ENCODE measurements around the gene ATOH7.
"Not testable (repeated sequence)": the region's sequence is repeated elsewhere in the genome, so short reads cannot be mapped to it uniquely, and the experiment has no call there.

The ATOH7 gene

DNA sequence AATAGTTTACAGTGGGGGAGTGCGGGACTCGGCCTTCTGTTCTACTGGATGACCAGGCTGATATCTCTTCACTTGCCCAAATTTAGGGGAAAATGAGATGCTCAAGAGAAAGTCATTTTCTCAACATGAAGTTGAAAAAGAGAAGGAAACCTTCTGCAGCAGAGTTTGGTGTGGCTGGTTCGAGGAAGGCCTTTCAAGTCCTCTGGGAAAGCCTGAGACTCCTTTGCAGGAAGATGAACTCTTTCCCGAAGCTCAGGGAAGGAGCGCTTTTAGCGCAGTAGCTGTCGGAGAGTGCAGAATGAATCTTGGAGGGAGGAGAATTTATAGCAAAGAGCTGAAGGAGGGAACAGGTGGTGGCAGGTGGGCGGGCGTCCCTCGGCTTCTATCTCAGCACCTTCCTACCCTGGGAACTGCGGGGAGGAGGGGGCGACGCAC, at the start of gene ATOH7:
ATOH7 (minus strand) TSS at position 297 of the 435 bp plus-strand sequence. CDS start 436 bp downstream, outside the sequence.
- FAIRE-seq (peak; percentile 64), DNase-seq (ENCODE audit: insufficient read length, low spot score) (no peak)

DNA sequence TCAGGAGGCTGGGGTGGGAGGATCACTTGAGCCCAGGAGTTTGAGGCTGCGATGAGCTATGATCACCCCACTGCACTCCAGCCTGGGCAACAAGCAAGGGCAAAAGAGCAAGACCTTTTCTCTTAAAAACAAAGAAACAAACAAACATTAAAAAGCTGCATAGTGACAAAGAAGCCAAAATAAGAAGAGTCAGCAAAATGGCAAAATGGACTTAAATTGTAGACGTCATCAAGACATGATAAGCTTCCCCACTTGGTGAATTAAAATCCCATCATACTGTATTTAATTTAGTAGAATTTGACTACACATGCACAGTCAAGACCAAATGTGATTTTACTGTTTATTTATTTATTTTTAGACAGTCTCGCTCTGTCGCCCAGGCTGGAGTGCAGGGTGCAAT, 48.8 kb upstream of the ATOH7 start:
- no peak for FAIRE-seq
- DNase-seq (ENCODE audit: insufficient read length, low spot score): no peak

DNA sequence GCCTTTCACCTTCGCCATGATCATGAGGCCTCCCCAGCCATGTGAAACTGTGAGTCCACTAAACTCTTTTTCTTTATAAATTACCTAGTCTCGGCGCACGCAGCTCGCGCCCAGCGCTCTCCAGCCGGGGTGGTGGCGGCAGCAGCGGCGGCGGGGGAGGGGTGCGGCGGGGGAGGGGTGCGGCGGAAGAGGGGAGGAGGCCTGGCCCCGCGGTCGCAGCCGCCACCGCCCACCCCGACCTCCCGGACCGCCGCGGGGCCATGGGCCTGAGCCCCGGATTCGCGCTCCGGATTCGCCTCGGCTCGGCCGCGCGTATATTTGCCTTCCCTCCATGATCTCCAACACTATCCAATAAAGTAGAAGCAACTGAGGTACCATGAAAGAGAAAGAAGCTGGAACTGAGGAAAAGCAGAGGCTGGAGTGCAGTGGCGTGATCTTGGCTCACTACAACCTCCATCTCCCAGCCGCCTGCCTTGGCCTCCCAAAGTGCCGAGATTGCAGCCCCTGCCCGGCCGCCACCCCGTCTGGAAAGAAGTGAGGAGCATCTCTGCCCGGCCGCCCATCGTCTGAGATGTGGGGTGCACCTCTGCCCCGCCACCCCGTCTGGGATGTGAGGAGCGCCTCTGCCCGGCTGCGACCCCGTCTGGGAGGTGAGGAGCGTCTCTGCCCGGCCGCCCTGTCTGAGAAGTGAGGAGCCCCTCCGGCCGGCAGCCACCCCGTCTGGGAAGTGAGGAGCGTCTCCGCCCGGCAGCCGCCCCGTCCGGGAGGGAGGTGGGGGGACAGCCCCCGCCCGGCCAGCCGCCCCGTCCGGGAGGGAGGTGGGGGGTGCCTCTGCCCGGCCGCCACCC, 47.2 kb upstream of the ATOH7 start:
- FAIRE-seq; DNase-seq (ENCODE audit: insufficient read length, low spot score): not testable (repeated sequence)

DNA sequence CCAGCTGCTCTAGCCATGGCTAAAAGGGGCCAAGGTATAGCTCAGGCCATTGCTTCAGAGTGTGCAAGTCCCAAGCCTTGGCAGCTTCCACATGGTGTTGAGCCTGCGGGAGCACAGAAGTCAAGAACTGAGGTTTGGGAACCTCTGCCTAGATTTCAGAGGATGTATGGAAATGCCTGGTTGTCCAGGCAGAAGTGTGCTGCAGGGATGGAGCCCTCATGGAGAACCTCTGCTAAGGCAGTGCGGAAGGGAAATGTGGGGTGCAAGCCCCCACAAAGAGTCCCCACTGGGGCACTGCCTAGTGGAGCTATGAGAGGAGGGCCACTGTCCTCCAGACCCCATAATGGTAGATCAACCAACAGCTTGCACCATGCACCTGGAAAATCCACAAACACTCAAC, 45.9 kb upstream of the ATOH7 start:
- DNase-seq (ENCODE audit: insufficient read length, low spot score); FAIRE-seq: not testable (repeated sequence)

DNA sequence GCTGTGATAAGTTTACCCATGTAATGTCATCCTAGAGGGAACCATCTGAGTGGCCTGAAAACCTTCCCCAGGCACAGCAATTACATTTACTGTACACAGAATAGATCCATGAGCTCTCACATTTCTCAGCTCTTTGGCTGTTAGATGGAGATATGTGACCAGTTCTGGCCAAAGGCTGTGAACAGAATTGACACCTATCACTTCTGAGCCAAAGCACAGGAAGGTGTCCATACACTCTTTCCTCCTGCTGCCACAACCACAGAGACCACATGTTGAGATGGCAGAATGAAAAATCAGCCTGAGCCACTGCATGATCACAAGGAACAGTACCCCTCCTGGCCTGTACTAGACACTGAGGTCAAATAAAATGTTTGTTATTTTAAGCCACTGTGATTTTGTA, 44.3 kb upstream of the ATOH7 start:
- FAIRE-seq: no peak
- DNase-seq (ENCODE audit: insufficient read length, low spot score): no peak

DNA sequence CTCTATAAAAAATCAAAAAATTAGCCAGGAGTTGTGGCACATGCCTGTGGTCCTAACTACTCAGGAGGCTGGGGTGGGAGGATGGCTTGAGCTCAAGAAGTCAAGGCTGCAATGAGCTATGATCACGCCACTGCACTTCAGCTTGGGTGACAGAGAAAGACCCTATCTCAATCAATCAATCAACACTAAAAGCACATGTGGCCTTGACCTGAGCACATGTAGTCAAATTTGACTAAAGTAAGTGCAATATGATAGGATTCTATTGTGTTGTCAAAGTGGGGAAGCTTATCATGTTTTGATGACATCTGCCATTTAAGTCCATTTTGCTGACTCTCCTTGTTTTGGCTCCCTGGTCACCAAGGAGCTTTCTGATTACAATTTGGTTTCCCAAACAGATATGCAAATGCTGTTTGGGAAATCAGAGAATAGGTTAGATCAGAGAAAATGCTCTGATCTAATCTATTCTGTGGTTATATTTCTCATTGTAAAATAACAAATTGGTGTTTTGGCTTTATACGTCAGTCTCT, 43.8 kb upstream of the ATOH7 start:
- no peak for FAIRE-seq
- no peak for DNase-seq (ENCODE audit: insufficient read length, low spot score)

DNA sequence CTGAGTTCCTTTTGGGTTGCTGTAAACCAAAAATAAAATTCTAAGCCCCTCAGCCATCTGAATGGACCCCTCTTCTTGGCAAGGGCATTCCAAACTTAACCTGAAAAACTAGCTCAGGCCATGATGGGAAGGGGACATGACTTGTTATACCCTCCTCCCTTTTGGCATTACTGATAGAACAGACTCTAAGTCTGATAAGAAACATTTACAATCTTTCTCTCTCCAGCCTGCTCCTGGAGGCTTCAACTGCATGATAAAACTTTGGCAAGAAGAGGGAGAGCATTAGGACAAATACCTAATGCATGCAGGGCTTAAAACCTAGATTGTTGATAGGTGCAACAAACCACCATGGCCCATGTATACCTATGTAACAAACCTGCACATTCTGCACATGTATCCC, 40.9 kb upstream of the ATOH7 start:
- no peak for DNase-seq (ENCODE audit: insufficient read length, low spot score)
- FAIRE-seq: no peak

DNA sequence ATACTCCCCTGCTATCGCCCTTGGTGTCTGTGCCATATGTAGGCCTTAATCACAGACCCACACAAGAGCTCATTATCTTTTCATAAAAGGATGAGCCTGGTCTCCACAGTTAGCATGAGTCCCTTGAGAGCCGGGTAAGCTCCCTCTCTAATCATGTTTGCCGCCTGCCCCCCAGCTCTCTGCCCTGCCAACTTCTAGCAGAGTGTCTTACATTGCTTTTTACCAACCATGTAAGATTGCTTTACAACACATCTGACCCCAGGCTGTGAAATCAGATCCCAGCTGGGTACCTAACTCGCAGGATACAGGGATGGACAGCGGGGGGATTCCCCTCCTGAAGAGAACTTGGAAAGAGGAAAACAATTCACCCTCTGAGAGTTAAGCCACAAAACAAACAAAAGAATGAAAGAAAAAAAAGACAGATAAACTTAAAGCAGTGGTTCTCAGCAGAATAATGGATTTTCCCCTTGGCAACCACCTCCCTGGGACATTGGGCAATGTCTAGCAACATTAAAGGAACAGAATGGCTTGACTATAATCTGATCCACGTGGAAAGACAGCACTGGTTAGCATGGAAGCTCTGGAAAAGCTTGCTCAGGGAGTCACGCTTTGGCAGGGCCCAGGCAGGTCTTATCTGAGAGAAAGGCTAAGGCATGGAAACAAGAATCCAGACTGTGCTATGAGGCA, 39.4 kb upstream of the ATOH7 start:
- DNase-seq (ENCODE audit: insufficient read length, low spot score) (no peak), FAIRE-seq (no peak)

DNA sequence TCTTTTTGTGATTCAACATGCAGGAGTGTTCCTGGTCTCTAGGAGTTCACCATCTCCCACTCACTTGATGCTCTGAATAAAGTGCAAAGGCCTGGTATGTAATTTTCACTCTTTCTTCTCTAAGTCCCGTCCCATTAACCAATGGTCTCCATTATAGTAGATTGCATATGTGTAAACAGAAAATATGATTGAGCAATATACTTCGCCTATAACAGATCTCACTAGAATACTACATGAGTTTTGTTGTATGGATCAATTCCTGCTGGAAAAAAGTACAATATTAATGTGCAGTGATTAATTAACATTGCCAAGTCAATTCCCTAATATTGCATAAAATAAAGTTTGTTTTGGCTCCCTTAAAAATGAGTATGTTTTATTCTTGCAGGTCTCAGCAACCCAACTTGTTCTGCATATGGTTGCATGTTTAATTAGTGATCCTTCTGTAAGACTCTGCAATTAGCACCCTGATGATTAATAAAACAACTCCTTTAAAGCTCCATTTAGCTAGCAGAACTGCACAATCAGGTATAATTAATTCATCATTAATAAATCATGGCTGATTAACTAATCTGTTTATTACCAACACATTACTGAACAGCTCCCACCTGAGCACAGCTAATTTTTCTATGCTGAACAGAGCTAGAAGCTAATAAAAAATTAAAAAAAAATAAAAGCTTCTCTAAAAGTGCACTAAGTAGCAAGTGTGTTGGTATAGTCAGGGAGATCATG, 37.8 kb upstream of the ATOH7 start:
- FAIRE-seq (no peak), DNase-seq (ENCODE audit: insufficient read length, low spot score) (no peak)

DNA sequence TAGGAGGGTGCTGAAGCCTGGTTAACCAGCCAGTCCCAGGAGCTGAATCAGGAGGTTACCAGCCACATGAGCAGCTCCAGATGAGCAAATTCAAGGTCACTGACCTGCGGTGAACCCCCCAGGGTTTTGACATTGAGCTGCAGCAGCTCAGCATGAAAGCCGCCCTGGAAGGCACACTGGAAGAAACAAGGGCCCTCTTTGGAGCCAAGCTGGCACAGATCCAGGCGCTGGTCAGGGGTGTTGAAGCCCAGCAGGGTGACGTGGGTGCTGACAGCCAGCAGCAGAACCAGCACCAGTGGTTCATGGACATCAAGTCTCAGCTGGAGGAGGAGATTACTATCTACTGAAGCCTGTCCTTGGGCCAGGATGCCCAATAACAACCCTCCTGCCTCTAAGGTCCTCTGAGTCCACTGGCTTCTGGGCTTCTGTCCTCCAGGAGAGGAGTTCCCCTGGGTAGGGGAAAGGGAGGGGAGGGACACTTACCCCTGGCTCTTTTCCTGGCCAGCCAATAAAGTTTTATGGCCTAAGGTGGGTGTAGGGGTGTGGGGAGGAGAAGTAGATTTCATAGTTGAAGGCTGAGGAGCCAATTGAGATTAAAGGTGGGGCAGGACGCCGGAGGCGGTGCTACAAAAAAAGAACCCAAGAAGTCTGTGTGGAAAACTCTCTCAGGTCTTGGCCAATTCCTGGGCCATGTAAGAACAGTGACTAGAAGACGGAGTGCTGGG, 29.4 kb upstream of the ATOH7 start:
- DNase-seq (ENCODE audit: insufficient read length, low spot score): no peak
- no peak for FAIRE-seq

DNA sequence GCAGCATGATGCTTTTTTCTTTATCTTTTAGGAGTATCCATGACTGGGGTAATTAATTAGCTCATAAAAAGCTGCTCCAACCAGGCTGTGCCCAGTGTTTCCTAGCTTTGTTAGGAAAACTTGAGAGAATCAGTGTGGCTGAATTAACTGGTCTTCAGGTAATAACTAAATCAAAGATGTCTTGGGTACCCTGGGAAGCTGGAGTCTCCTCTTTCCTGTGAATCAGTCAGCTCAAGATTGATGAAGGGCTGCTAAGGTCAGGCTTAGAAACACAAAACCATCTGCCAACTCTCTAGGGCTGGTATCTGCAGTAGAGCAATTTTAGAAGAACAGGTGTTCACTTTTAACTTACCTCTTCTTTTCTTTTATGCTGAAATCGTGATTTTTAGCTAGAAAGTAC, 21.4 kb upstream of the ATOH7 start:
- no peak for DNase-seq (ENCODE audit: insufficient read length, low spot score)

DNA sequence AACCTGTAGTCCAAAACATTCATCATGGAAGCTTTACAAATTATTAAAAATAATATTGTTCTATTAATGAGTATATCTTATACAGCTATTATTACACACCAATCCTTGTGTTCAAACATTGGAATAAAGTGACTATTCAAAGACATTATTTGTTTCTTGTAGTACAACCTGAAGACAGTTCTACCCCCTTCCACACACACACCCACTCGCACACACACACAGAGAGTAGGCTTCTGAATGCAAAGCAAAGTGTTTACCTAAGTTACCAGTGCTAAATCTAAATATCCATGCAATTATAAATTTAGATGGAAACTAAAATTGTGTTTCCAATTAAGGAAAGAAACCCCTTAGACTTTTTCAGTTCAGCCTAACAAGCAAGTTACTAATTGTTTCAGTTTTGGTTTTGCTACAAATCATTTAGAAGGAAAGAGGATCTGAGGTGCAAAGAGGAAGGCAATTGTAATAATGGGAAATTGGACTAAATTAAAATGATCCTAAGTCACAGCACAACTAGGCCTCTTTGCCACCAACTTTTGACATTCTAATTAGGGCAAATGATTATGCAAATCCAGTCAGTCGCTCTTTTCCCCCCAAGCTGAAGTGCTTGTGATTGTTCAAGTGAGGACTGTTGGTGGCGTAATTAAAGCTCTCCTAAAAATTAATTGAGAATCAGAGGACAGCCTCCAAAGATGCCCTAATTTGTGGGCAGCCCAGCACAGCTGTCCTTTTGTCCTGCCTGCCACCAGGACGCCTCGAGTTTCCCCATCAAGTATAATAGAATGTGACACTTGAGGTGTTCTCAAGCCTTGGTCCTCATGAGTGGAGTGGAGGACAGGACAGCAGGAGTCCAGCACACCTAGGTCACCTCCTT, 19.9 kb upstream of the ATOH7 start:
- peak; percentile 92 for FAIRE-seq
- no peak for DNase-seq (ENCODE audit: insufficient read length, low spot score)

More for the DNA sequence above, 21.4 kb upstream of the ATOH7 start:
- no peak for FAIRE-seq

DNA sequence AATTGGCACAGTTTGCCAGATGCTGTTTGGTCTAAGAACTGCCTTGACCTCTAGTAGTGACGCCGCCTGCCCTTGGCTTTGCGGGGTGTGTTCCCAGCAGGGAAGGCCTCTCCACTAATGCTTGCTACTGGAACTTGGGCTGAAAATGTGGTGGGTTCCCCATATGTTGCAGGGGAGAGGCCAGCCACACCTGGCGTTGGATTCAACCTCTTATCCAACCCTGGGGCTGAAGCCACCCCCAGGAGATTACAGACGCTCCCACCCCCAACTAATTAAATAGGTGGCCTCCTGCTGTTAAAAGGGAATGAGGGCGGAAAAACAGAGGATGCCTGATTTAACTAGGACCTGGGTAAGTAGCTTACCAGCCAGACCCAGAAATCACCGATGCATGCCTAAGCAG, 19.2 kb upstream of the ATOH7 start:
- FAIRE-seq: no peak
- no peak for DNase-seq (ENCODE audit: insufficient read length, low spot score)

DNA sequence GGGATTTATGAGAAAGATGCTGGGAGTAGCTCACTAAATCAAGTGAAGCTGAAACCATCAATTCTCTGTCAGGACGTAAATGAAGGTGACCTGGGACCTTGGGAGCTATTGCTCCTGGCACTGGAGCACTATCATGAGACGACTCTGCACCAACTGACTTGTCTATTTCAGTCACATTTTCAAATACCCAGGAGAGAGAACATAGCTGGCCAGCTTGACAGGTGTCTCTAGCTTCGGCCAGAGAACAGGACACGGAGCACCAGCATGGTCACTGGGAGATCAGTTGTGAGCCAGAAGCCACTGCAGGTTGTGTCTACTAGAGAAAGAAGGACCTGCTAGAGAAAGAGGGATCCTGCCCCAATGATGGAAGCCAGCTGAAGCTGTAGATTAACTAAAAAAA, 17.4 kb upstream of the ATOH7 start:
- DNase-seq (ENCODE audit: insufficient read length, low spot score): no peak
- no peak for FAIRE-seq

DNA sequence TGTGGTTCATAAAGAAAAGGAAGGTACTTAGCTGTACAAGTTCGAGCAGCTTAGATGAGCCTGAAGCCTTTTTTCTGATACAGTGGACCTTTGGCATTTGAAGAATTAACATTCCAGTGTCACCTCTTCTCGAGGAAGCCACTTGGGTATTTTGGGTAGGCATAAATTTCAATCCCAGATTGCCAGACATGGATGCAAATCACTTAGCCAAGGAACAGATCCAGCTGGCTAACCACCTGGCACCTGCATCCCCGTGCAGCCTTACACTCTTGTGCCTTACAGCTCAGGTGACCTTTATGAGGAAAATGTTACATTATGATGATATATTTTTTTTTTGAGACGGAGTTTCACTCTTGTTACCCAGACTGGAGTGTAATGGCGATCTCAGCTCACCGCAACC, 16.0 kb upstream of the ATOH7 start:
- no peak for DNase-seq (ENCODE audit: insufficient read length, low spot score)
- no peak for FAIRE-seq

DNA sequence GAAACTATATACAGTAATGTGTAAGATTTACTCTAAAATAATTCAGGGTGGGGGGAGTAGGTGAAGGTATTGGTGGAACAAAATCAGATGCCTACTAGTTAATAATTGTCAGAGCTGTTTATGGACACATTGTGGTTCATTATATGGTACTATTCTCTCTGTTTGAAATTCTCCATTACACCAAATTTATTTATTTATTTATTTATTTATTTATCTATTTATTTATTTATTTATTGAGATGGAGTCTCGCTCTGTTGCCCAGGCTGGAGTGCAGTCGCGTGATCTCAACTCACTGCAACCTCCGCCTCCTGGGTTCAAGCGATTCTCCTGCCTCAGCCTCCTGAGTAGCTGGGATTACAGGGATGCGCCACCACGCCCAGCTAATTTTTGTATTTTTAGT, 14.5 kb upstream of the ATOH7 start:
- not testable (repeated sequence) for FAIRE-seq; DNase-seq (ENCODE audit: insufficient read length, low spot score)

DNA sequence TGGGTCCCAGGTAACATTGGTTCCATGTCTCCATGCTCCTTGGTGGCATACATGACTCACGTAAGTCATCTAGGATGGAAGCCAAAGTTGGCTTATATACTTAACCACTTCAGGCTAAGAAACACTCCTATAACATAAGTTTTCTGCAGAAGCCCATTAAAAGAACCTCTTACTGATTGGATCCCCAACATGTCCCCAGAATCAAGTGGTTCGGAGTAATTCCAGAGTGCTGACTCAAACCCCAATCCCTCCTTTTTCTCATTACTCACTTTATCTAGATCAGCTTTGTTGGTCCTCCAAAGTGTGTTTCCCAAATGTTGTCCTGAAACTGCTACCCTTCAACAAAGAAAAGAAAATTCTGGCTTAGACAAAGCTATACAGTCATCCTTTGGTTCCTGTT, 10.1 kb upstream of the ATOH7 start:
- DNase-seq (ENCODE audit: insufficient read length, low spot score): no peak
- FAIRE-seq: no peak

DNA sequence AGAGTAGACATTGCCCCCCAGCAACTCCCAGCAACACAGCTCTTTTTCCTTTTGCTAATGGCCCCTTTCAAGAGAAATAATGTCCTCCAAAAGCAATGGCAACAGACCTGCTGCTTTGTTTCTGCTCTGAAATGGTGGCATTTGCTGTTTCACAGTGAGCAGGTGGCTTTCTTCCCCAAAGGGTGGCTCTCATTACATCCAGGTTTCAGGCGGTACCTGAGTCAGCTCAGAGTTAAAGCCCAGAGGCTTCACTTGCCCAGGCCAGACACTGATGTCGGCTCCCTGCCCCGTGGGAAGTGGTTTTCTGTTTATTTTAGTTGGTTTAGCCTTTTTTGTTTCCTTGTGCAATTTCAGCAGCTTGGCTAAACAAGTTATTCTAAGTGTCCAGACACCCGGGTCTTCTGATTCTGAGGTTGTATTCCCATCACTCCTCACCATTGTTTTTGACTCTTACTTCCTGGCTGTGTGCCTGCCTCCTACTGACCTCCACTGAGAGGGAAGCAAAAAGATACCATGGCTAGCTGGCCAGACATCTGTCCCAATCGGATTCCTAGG, 7.8 kb upstream of the ATOH7 start:
- FAIRE-seq (no peak), DNase-seq (ENCODE audit: insufficient read length, low spot score) (no peak)

DNA sequence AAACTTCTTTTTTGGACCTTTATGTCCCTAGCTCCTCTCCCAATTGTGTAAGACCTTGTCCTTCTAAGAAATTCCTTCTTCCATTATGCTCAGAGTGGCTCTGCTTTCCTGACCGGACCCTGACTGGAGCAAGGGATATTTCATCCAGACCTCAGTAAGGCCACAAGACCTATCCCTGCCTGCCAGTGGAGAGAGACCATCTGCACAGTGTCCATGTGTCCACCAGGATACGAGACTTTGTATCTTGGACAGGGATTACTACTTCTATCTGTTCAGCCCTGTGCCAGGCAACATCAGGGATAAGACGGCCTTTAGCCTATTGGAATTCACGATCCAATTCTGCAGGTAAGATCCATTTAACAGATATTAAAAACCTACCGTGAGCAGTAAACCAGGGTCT, 7.2 kb upstream of the ATOH7 start:
- FAIRE-seq (no peak), DNase-seq (ENCODE audit: insufficient read length, low spot score) (no peak)
